Right ventricle myocardium inferior (tissue), 1 donor: ENCODE results near the gene RNFT2. TPM values are rescaled to one million over a fixed set of nuclear protein-coding genes. Genes with fewer than 3 reads are reported as not detected.

Source experiments
- total RNA-seq: library from RNA; stranded (reverse); fragmentation: NEBNext Ultra II Directional; extraction: Animal tissue kit (Norgen Biotek cat#: 25700); gene quantifications from one replicate; pipeline ENCODE4 v1.2.1, GENCODE V29; 2021
- donor health status: DM: no; HTN: yes; CAD: no; lungs with severe emphysema.

The RNFT2 gene
- total RNA-seq, 1 donor from 2014 or later = 1.0 TPM

Other genes starting within 250 kb of the RNFT2 start
- 3.5 TPM for gene MAP1LC3B2, start 178.9 kb upstream of the RNFT2 start, total RNA-seq
- 9.4 TPM for gene SPRING1, start 246 bp upstream of the RNFT2 start, total RNA-seq
- 0.11 TPM for gene HRK, start 143.1 kb downstream of the RNFT2 start, total RNA-seq
- gene FBXW8, start 172.6 kb downstream of the RNFT2 start, total RNA-seq = 5.4 TPM